Measurements from ENCODE around the gene DBF4B. TPM values are rescaled to one million over a fixed set of nuclear protein-coding genes. Genes with fewer than 3 reads are reported as not detected.

DBF4B gene
- total and polyA plus RNA-seq, 4 donors, result 0.44 to 4.5 (median 1.0) TPM

- WGBS, result 77% methylated on average over 13 of the region's 13 CpGs
- H3K9me3 ChIP-seq (ENCODE audit: control insufficient read depth in 4 of 4, low read length in 3 of 4), result no peaks in the 10 kb centered on the region
- H3K4me3 ChIP-seq (ENCODE audit: low read depth in 1 of 3, low read length in 3 of 3), result no peak overlapping the region
- TF ChIP-seq JUND (IDR thresholded peaks at IDR 0.05), result no peak
- TF ChIP-seq FOXA1 (IDR thresholded peaks at IDR 0.05), result no peak
- no peak for TF ChIP-seq ATF3 (IDR thresholded peaks at IDR 0.05)
- TF ChIP-seq RXRA (IDR thresholded peaks at IDR 0.05), result no peak
- H3K36me3 ChIP-seq (ENCODE audit: control insufficient read depth in 4 of 4, insufficient read depth in 3 of 4, low read depth in 1 of 4, low read length in 3 of 4), result no peaks in the 10 kb centered on the region
- H3K27ac ChIP-seq (ENCODE audit: low read depth in 1 of 2, low read length in 2 of 2), result no peak overlapping the region
- H3K27me3 ChIP-seq (ENCODE audit: control insufficient read depth in 4 of 4, insufficient read depth in 4 of 4, low read length in 3 of 4), result peaks cover 0 to 7% (median 2%) of the 10 kb centered on the region in 4 donors
- H3K4me1 ChIP-seq (ENCODE audit: control insufficient read depth in 4 of 4, insufficient read depth in 4 of 4, low read length in 3 of 4), result peaks cover 3 to 10% (median 4%) of the 10 kb centered on the region in 4 donors
- no peak for DNase-seq (ENCODE audit: low spot score)
- H3K9ac ChIP-seq (ENCODE audit: low read depth in 1 of 2, low read length in 2 of 2), result no peak overlapping the region
These were observed 52.2 kb downstream of the DBF4B start for GRCh38 chr17:44760474-44761308.

- H3K9ac ChIP-seq (ENCODE audit: low read depth in 1 of 2, low read length in 2 of 2), result no peak overlapping the region
- no peak overlapping the region for H3K4me3 ChIP-seq (ENCODE audit: low read depth in 1 of 3, low read length in 3 of 3)
- no peak for DNase-seq (ENCODE audit: low spot score)
- no peak overlapping the region for H3K27ac ChIP-seq (ENCODE audit: low read depth in 1 of 2, low read length in 2 of 2)
- 72% methylated on average over 17 of the region's 17 CpGs for WGBS
- peaks cover 3 to 10% (median 4%) of the 10 kb centered on the region in 4 donors for H3K4me1 ChIP-seq (ENCODE audit: control insufficient read depth in 4 of 4, insufficient read depth in 4 of 4, low read length in 3 of 4)
- TF ChIP-seq EGR1 (IDR thresholded peaks at IDR 0.05; ENCODE audit: low read depth in 2 of 2) (no peak), ATF3 (IDR thresholded peaks at IDR 0.05) (no peak), FOXA1 (IDR thresholded peaks at IDR 0.05) (no peak), JUND (IDR thresholded peaks at IDR 0.05) (no peak), RXRA (IDR thresholded peaks at IDR 0.05) (no peak), RAD21 (IDR thresholded peaks at IDR 0.05) (no peak), REST (IDR thresholded peaks at IDR 0.05) (no peak), TAF1 (conservative IDR thresholded peaks at IDR 0.05) (no peak), HNF4A (conservative IDR thresholded peaks at IDR 0.05) (no peak), CTCF (IDR thresholded peaks at IDR 0.05; ENCODE audit: low read depth, low read length, missing input control) (no peak), SP1 (IDR thresholded peaks at IDR 0.05) (no peak), HNF4G (IDR thresholded peaks at IDR 0.05) (no peak), NR2F2 (IDR thresholded peaks at IDR 0.05) (no peak), YY1 (IDR thresholded peaks at IDR 0.05) (no peak)
- H3K27me3 ChIP-seq (ENCODE audit: control insufficient read depth in 4 of 4, insufficient read depth in 4 of 4, low read length in 3 of 4), result peaks cover 0 to 5% (median 2%) of the 10 kb centered on the region in 4 donors
- H3K9me3 ChIP-seq (ENCODE audit: control insufficient read depth in 4 of 4, low read length in 3 of 4), result no peaks in the 10 kb centered on the region
- H3K36me3 ChIP-seq (ENCODE audit: control insufficient read depth in 4 of 4, insufficient read depth in 3 of 4, low read depth in 1 of 4, low read length in 3 of 4), result no peaks in the 10 kb centered on the region
These were observed 53.7 kb downstream of the DBF4B start for GRCh38 chr17:44761932-44762810.

Data from liver (tissue), 9 donors.